ENCODE measurements around the gene TMEM39B. TPM values are rescaled to one million over a fixed set of nuclear protein-coding genes. Genes with fewer than 3 reads are reported as not detected.

TMEM39B gene
- total RNA-seq, 4 donors from 2014 or later, result 3.7 to 13.2 (median 7.3) TPM

DNA sequence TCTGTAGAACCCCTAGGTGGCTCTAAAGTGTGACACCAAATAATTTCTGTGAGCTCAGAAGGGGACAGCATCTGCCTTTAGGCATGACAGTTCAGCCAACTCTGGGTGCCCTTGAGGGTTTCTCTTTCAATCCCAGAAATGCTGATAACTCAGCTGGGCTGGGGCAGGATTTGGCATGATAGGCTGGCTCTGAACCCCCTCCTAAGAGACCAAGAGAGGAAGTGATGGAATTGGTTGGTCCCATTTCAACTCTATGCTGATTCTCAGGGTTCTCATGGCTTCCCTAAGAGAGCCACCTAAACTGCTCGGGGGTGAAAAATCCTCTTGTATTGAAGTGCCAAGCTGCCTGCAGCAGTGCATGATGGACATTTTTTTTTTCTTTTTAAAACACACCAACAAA, 28.5 kb upstream of the TMEM39B start:
- Histone ChIP-seq H3K36me3 (peaks cover 0 to 39% (median 10%) of the 10 kb centered on the region in 3 donors), H3K27me3 (no peaks in the 10 kb centered on the region), H3K9me3 (no peaks in the 10 kb centered on the region), H3K4me3 (no peak overlapping the region), H3K27ac (no peak overlapping the region), H3K4me1 (peaks cover 0 to 35% (median 8%) of the 10 kb centered on the region in 4 donors)
- TF ChIP-seq POLR2A (IDR thresholded peaks at IDR 0.05), result no peak
- TF ChIP-seq, protein P1, sequence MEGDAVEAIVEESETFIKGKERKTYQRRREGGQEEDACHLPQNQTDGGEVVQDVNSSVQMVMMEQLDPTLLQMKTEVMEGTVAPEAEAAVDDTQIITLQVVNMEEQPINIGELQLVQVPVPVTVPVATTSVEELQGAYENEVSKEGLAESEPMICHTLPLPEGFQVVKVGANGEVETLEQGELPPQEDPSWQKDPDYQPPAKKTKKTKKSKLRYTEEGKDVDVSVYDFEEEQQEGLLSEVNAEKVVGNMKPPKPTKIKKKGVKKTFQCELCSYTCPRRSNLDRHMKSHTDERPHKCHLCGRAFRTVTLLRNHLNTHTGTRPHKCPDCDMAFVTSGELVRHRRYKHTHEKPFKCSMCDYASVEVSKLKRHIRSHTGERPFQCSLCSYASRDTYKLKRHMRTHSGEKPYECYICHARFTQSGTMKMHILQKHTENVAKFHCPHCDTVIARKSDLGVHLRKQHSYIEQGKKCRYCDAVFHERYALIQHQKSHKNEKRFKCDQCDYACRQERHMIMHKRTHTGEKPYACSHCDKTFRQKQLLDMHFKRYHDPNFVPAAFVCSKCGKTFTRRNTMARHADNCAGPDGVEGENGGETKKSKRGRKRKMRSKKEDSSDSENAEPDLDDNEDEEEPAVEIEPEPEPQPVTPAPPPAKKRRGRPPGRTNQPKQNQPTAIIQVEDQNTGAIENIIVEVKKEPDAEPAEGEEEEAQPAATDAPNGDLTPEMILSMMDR (IDR thresholded peaks at IDR 0.05), result no peak
- TF ChIP-seq EP300 (IDR thresholded peaks at IDR 0.05), result no peak
- WGBS, 2 donors, result 82 to 83% methylated on average over 1 of the region's 1 CpG
- no peak for DNase-seq (ENCODE audit: low spot score in 2 of 2)

DNA sequence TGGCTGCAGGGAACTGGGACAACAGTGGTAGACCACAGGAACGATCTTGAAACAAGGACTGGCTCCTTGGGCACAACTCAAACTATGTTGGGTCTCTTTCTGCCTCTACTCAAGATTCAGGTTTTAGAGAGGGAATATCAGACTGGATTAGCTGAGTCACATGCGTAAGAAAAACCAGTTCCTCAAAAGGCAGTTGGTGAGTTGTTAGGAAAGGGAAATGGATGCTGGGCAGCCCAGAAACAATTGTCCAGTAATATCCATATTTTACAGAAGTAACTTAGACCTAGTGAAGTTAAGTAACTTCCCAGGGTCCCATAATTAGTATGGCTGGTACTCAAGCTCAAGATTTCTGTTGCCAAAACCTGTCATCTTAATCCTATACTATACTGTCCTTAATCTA, 27.0 kb upstream of the TMEM39B start:
- no peaks in the 10 kb centered on the region for H3K9me3 ChIP-seq
- peaks cover 0 to 28% (median 10%) of the 10 kb centered on the region in 3 donors for H3K36me3 ChIP-seq
- WGBS, 2 donors, result 86 to 89% methylated on average over 2 of the region's 2 CpGs
- DNase-seq (ENCODE audit: low spot score in 2 of 2), result no peak
- H3K27ac ChIP-seq, result peak overlapping the region in 1 of 4 donors; percentile 10
- H3K4me3 ChIP-seq, result no peak overlapping the region
- TF ChIP-seq EP300 (IDR thresholded peaks at IDR 0.05) (peak in 1 of 2 donors; percentile 17), POLR2A (IDR thresholded peaks at IDR 0.05) (no peak)
- peaks cover 0 to 21% (median 4%) of the 10 kb centered on the region in 4 donors for H3K4me1 ChIP-seq
- H3K27me3 ChIP-seq, result no peaks in the 10 kb centered on the region

DNA sequence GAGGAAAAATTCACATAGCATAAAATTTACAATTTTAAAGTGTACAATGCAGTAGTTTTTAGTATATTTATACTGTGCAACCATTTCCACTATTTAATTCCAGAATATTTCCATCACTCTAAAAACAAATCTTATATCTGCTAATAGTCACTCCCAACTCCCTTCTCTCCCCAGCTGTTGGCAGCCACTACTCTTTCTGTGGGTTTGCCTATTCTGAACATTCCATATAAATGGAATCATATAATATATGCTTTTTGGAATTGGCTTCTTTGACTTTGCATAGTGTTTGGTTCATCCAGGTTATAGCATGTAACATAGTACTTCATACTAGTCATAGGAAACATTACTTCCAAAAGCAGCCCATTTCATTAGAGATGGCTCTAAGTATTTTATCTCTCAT, 25.0 kb upstream of the TMEM39B start:
- no peak for DNase-seq (ENCODE audit: low spot score in 2 of 2)
- Histone ChIP-seq H3K4me1 (peaks cover 0 to 4% (median 1%) of the 10 kb centered on the region in 4 donors), H3K27me3 (no peaks in the 10 kb centered on the region), H3K4me3 (no peak overlapping the region), H3K36me3 (peaks cover 0 to 33% (median 0%) of the 10 kb centered on the region in 3 donors), H3K27ac (no peak overlapping the region), H3K9me3 (no peaks in the 10 kb centered on the region)
- TF ChIP-seq, protein P1 (IDR thresholded peaks at IDR 0.05), result no peak
- TF ChIP-seq EP300 (IDR thresholded peaks at IDR 0.05) (no peak), POLR2A (IDR thresholded peaks at IDR 0.05) (no peak)

DNA sequence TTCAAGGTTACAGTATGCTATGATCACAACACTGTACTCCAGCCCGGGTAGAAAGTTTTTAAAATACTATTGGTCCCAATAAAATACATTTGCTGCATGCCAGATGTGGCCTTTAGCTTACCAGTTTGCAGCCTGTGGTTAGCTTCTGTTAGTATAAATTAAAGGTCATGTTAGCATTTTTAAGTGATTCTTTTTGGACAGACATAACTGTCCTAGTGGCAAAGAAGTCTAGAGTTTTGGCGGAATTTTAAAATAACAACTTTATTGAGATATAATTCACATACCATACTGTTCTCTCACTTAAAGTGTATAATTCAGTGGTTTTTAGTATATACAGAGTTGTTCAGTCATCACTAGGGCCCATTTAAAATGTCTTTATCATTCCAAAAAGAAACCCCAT, 24.3 kb upstream of the TMEM39B start:
- no peak overlapping the region for H3K4me3 ChIP-seq
- WGBS, 2 donors, result 63 to 69% methylated on average over 2 of the region's 2 CpGs
- no peaks in the 10 kb centered on the region for H3K9me3 ChIP-seq
- H3K36me3 ChIP-seq, result peaks cover 0 to 33% (median 1%) of the 10 kb centered on the region in 3 donors
- no peaks in the 10 kb centered on the region for H3K27me3 ChIP-seq
- TF ChIP-seq EP300 (IDR thresholded peaks at IDR 0.05), result no peak
- TF ChIP-seq, protein P1 (IDR thresholded peaks at IDR 0.05), result no peak
- no peak for TF ChIP-seq POLR2A (IDR thresholded peaks at IDR 0.05)
- H3K27ac ChIP-seq, result no peak overlapping the region
- H3K4me1 ChIP-seq, result no peaks in the 10 kb centered on the region
- no peak for DNase-seq (ENCODE audit: low spot score in 2 of 2)

DNA sequence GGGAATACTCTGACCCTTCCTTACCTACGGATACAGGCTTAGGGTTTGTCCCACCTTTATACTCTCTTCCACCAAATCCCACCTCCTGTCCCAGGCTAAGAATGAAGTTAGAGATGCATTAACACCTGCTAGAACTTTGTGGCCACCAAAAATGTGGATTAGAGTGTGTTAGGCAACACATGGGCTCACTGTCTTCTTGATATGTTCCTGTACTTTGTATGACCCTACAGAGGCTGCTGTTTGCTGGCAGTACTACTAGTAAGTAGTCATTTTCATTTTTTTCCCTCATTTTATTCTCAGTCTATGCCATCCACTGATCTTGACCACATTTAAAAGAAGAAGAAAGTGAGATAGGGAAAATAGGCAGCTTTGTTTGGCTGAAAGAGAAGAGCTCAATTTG, 21.0 kb upstream of the TMEM39B start:
- no peak overlapping the region for H3K4me3 ChIP-seq
- TF ChIP-seq POLR2A (IDR thresholded peaks at IDR 0.05), result no peak
- TF ChIP-seq, protein P1 (IDR thresholded peaks at IDR 0.05), result no peak
- TF ChIP-seq EP300 (IDR thresholded peaks at IDR 0.05), result no peak
- DNase-seq (ENCODE audit: low spot score in 2 of 2), result no peak
- H3K36me3 ChIP-seq, result peaks cover 0 to 64% (median 5%) of the 10 kb centered on the region in 3 donors
- WGBS, 2 donors, result 85 to 88% methylated on average over 1 of the region's 1 CpG
- H3K4me1 ChIP-seq, result no peaks in the 10 kb centered on the region
- H3K9me3 ChIP-seq, result no peaks in the 10 kb centered on the region
- H3K27ac ChIP-seq, result no peak overlapping the region
- H3K27me3 ChIP-seq, result no peaks in the 10 kb centered on the region

DNA sequence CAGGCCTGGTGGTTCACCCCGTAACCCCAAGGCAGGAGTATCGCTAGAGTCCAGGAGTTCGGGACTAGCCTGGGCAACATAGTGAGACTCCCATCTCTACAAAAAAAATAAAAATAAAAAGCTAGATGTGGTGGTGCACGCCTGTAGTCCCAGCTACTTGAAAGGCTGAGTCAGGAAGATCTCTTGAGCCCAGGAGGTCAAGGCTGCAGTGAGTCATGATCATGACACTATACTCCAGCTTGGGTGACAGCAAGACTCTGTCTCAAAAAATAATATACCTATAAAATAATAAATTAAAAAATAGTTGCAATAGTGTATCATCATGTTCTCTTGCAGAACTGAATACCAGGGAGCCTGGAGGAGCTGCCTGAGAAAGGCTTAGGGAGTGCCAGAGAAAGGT, 19.9 kb upstream of the TMEM39B start:
- H3K9me3 ChIP-seq, result no peaks in the 10 kb centered on the region
- H3K4me3 ChIP-seq, result no peak overlapping the region
- WGBS, 2 donors, result 95 to 96% methylated on average over 4 of the region's 4 CpGs
- DNase-seq (ENCODE audit: low spot score in 2 of 2), result no peak
- H3K4me1 ChIP-seq, result no peaks in the 10 kb centered on the region
- no peaks in the 10 kb centered on the region for H3K27me3 ChIP-seq
- no peak for TF ChIP-seq EP300 (IDR thresholded peaks at IDR 0.05)
- no peak for TF ChIP-seq POLR2A (IDR thresholded peaks at IDR 0.05)
- TF ChIP-seq, protein P1 (IDR thresholded peaks at IDR 0.05), result no peak
- no peak overlapping the region for H3K27ac ChIP-seq
- H3K36me3 ChIP-seq, result peaks cover 0 to 76% (median 8%) of the 10 kb centered on the region in 3 donors
